NCI-H2171 (cell line): ENCODE data around the gene CNN3.

Experiments used
- DNase-seq: peaks from one replicate; lab custom pipeline; 2025; lab: John Stamatoyannopoulos, UW

The CNN3 gene

DNA sequence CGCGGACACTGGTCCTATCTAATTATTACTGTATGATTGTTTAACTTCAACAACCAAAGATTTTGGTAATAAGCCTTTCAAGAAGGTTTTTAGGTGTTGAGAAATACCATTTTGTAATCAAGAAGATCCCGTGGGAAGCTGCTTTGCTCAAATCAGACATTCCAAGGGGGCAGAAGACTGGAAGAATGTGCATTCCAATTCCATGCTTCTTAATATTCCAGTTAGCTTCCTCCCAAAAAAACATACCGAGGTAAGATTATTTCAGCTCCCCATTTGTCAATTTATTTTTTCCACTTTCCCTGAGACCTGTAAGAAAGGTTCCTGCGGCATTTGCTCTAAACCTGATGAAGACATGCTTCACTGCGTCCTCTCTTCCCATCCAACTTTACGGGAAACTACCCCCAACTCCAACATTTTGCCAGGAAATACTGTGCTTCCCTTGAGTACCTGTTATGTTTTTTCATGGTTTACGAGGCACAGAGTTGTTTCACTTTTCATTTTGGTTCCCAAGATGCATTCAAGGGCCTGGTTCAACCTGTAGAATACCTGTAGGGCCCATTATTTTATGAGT lies 4.1 kb downstream of the CNN3 start:
- no peak for DNase-seq

DNA sequence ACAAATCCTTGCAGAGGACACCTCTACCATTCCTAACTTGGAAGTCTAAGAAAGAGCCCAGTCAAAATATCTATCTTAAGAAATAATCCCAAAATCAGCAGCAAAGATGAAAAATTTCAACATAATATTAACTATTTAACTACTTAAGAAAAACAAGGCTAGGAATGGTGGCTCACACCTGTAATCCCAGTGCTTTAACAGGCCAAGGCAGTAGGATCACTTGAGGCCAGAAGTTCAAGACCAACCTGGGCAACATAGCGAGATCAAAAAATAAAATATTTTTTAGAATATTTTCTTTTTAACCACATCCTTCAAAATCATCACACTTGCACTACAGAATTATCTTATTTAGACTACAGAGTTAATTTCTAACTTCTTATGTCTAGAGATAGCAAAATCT lies 4.9 kb downstream of the CNN3 start:
- no peak for DNase-seq

DNA sequence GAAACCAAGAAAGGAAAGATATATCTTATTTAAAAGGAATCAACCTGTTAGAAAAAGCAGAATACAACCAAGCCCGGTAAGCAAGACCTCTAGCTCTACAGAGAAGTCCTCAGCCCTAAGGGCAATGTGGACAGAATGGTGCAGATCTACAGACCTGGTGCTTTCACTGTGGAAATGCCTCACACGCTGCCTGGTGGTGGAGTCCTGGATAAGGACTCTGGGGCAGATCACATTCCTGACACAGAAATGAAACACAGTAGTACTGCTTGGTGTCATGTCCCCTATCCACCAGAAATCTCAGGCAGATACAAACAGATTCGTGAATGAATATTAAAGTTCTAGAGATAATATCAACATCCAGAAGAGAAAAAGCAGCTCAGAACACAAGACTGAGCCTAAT lies 6.8 kb downstream of the CNN3 start:
- no peak for DNase-seq

DNA sequence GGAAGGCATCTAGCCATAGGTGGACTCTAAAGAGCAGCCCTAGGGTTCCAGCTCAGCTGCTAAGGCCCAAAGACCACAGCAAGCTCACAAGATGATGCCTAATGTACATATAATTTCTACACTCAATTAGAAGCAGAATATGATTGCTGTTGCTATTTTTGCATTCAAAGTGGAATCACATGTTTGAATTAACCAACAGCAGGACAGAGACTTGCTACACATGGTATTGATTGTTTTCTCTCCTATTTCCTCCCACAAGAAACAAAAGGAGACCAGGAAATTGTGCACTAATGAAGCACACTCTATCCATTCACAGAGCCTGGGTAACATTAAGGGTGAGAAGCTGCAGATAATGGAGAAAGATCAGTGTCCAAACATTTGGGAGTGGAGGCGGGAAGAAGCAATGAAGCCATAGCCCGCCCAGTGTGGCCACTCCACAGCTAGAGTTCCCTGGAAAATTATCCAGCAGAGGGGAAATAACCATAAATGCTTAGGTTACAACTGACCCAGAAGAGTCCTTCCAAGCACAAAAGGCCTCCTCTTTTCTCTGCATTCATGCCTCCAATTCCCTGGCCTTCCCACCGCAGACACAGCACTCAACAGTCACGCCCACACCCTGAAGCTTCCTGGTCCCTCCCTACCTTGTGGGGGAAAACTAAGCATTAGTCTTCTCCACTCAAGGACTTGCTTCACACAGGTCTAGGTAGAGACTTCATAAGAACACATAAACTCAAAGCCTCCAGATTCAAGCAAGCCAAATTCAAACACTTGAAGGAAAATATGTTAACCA lies 7.5 kb downstream of the CNN3 start:
- DNase-seq, result no peak

DNA sequence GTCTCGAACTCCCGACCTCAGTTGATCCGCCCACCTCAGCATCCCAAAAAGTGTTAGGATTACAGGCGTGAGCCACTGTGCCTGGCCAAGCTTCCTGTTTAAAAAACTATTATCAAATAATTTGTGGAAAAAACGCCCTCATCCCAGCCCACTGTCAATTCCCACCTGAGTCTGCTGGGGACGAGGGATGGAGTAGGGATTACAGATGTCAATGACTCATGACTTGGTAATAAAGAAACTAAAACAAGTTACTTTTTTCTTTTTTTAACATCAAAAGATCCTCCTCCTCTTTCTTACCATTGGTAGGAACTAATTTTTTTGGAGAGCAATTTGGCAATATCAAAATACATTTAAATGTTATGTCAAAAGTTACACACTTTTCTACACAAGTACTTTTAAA lies 9.7 kb downstream of the CNN3 start:
- no peak for DNase-seq

GRCh38 chr1:94912263-94913184 lies 14.4 kb downstream of the CNN3 start:
- no peak for DNase-seq

- DNase-seq, result no peak
Measured at GRCh38 chr1:94909486-94909885, 17.4 kb downstream of the CNN3 start.

DNA sequence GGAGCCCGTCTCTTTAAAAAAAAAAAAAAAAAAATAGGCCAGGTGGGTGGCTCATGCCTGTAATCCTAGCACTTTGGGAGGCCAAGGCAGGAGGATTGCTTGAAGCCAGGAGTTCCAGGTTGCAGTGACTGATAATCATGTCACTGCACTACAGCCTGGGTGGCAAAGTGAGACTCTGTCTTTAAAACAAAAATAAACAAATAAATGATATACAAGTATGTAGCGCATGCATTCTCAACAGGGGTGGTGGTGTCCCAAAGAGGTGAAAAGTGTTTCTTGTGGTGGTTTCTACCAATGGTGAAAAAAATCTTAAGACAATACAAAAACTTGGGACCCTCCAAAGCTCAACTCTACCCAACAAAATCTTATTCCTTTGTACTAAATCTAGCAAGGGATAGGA lies 17.9 kb downstream of the CNN3 start:
- DNase-seq, result no peak

DNA sequence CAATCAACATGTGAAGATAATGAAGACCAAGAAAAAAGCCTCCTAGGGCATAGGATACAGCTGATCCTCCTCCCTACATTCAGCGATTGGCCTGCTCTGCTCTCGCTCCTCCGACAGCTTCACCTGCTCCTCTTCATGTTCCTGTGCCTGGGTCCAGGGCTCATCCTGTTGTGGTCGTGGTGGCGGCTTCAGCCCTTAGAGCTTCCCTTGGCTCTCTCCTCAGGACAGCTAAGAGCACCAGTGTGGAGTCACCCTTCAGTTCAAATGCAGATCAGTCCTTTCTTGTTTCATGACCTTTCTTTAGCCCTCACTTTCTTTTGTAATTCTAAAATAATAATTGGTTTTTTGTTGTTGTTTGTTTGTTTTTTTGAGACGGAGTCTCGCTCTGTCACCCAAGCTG lies 18.7 kb downstream of the CNN3 start:
- no peak for DNase-seq

DNA sequence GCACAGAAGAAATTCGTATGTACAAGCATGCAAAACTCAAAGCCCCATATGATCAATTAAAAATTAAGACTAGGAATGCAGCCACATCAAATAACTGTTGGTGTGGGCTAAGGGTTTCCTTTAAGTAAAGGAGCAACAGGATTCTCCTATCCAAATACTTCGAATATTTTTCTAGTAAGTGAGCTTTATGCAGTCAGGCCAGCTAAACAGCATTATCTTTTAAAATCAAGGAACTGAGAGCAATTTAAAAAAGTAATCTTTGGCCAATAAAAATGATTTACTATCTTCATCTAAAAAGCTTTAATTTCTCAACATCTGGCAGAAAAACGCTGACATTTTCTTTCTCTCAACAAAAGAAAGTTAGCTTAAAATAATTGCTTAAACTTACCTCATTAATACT lies 19.8 kb downstream of the CNN3 start:
- no peak for DNase-seq

DNA sequence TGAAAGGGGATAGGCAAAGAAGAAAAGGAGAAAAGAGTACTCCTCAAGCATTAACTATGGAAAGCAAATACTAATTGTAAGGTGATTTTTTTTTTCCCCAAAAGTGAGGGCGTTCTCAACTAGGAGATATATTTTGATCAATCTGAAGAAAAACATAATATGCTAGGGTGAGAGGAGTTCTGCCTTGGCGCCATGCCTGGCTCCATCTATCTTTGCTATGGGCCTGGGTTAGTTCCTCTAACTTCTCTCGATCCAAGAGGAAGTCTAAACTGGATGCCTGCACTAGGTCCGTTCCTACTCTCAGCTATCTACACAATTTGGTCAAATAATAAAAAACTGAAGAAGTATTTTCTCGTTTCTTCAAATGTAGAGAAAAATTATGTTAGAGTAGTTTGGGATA lies 20.5 kb downstream of the CNN3 start:
- no peak for DNase-seq

- no peak for DNase-seq
Measured at GRCh38 chr1:94905207-94905606, 21.7 kb downstream of the CNN3 start.

DNA sequence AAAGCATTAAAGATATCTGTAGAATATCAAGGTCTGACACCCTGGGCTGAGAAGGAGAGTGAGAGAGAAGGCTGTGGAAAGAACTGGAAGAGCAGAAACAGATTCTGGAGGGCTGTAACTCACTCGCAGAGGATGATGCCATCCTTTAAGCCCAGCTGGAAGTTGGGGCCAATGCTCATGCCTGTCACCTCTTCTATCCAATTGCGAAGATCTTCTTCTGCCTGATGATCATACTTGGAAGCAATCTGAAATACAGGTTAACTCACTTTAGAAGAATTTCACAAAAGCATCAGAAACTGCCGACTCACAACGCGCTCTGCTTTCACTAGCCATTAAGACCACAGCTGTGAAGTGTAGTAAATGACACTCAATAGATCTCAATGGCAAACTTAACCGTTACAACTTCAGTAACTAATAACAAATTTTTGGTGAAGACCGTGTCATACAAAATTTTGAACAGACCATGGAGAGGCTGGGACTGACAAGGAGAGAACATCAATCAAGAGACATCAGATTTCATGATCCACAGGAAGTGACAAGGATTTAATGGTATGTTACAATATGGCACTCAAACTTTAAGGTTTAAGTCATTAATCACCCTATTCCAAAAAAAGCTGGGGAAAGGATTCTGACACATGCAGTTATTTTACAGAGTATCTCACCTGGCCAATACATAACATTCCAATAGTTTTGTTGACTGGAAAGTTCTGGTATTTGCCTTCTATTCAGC lies 23.5 kb downstream of the CNN3 start:
- DNase-seq, result no peak

GRCh38 chr1:94901841-94902240 lies 25.1 kb downstream of the CNN3 start:
- no peak for DNase-seq

- DNase-seq, result no peak
Measured at GRCh38 chr1:94899756-94900155, 27.2 kb downstream of the CNN3 start.

- DNase-seq, result no peak
Measured at GRCh38 chr1:94898491-94899385, 28.2 kb downstream of the CNN3 start.

DNA sequence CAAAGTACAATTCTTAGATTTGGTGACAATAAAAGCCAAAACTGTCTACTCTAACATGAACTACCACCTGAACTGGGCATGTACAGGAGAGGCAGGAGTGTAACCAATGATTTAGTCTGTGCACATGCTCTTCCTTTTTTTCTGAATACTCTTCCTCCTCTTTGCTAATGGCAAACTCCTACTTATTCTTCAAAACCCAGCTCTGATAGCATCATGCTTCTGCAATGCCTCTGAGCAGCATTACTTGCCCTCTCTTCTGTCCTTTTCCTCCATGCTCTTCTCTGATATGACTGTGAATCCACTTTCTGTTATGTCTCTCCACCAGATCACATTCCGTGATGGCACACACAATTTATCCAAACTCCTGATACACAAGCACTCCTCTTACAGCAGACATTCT lies 31.4 kb downstream of the CNN3 start:
- DNase-seq, result no peak

DNA sequence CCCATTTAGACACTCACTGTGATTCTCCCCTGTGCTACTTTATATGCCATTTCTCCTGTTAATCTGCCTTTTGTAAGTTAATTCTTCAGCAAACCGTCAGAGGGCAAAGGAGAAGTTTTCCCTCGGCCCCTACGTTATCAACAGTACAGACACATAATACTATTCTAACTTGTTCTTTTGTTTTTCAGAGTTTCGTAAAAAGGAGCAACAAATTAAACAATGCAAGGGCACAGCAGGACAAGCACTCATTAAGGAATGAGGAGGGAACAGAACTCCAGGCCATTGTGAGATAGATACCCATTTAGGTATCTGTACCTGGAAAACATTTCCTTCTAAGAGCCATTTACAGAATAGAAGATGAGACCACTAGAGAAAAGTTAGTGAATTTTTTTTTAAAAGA lies 32.3 kb downstream of the CNN3 start:
- no peak for DNase-seq

GRCh38 chr1:94892604-94893254 lies 34.2 kb downstream of the CNN3 start:
- no peak for DNase-seq

GRCh38 chr1:94888201-94888600 lies 38.7 kb downstream of the CNN3 start:
- no peak for DNase-seq
